MM.1S (cell line): ENCODE results near the gene MFSD2A.

ENCODE experiments used
- DNase-seq: peaks from one replicate; pipeline ENCODE4 v3.0.0-alpha.2; 2015
- H2AFZ ChIP-seq: fragments of 300-600 bp; sonication (generic); 2 replicates; pipeline ENCODE4 v1.6.0; 2016; ENCODE audit warnings: antibody characterized with exemption, low read length
- H3F3A ChIP-seq: fragments of 300-600 bp; sonication (generic); 2 replicates; pipeline ENCODE4 v1.6.1; 2016; ENCODE audit warnings: mild to moderate bottlenecking, antibody characterized with exemption, low read length, moderate library complexity, mixed read lengths; ENCODE audit not compliant: insufficient read depth
- H3K27ac ChIP-seq: fragments of 300-600 bp; sonication (generic); 2 replicates; pipeline ENCODE4 v1.5.1; 2016; ENCODE audit warnings: mild to moderate bottlenecking, low read length
- H3K27me3 ChIP-seq: fragments of 300-600 bp; sonication (generic); replicated peaks from 2 replicates; pipeline ENCODE4 v1.6.0; 2016; ENCODE audit warnings: low read length; ENCODE audit not compliant: insufficient read depth
- H3K36me3 ChIP-seq: fragments of 300-600 bp; sonication (generic); replicated peaks from 2 replicates; pipeline ENCODE4 v1.6.1; 2016; ENCODE audit warnings: mild to moderate bottlenecking, low read length, mixed read lengths; ENCODE audit not compliant: insufficient read depth
- H3K4me1 ChIP-seq: fragments of 300-600 bp; sonication (generic); 2 replicates; pipeline ENCODE4 v1.6.1; 2016; ENCODE audit warnings: low read length, mixed read lengths
- H3K4me2 ChIP-seq: fragments of 300-600 bp; sonication (generic); 2 replicates; pipeline ENCODE4 v1.6.0; 2016; ENCODE audit warnings: low read depth, low read length
- H3K4me3 ChIP-seq: fragments of 300-600 bp; sonication (generic); 2 replicates; pipeline ENCODE4 v1.5.1; 2016; ENCODE audit warnings: low read length, mixed read lengths
- H3K79me2 ChIP-seq: fragments of 300-600 bp; sonication (generic); 2 replicates; pipeline ENCODE4 v1.6.1; 2016; ENCODE audit warnings: mixed run types, low read length, mixed read lengths
- H3K9ac ChIP-seq: fragments of 300-600 bp; sonication (generic); 2 replicates; pipeline ENCODE4 v1.6.1; 2016; ENCODE audit warnings: low read length, mixed read lengths
- H3K9me2 ChIP-seq: fragments of 300-600 bp; sonication (generic); replicated peaks from 2 replicates; pipeline ENCODE4 v1.6.1; 2016; ENCODE audit warnings: mild to moderate bottlenecking, low read length, mixed read lengths; ENCODE audit not compliant: insufficient read depth
- H3K9me3 ChIP-seq: fragments of 300-600 bp; sonication (generic); replicated peaks from 2 replicates; pipeline ENCODE4 v1.6.1; 2016; ENCODE audit warnings: mild to moderate bottlenecking, low read length, mixed read lengths; ENCODE audit not compliant: insufficient read depth
- H4K20me1 ChIP-seq: fragments of 300-600 bp; sonication (generic); 2 replicates; pipeline ENCODE4 v1.6.1; 2016; ENCODE audit warnings: mild to moderate bottlenecking, low read length, moderate library complexity, mixed read lengths; ENCODE audit not compliant: insufficient read depth
- EZH2 ChIP-seq: fragments of 300-600 bp; sonication (generic); optimal IDR thresholded peaks from 2 replicates; pipeline ENCODE3; 2017; ENCODE audit warnings: low read depth, mild to moderate bottlenecking, antibody characterized with exemption, low read length, mixed read lengths
- EZH2phosphoT487 ChIP-seq: fragments of 300-600 bp; sonication (generic); IDR thresholded peaks from 2 replicates; pipeline ENCODE4 v1.6.1; 2018; ENCODE audit warnings: antibody characterized with exemption, low read length
- TF ChIP-seq, protein P1 (sequence below): fragments of 300-600 bp; sonication (generic); IDR thresholded peaks from 2 replicates; pipeline ENCODE4 v1.5.1; 2016; ENCODE audit warnings: antibody characterized with exemption, low read length, mixed read lengths

Gene MFSD2A

DNA sequence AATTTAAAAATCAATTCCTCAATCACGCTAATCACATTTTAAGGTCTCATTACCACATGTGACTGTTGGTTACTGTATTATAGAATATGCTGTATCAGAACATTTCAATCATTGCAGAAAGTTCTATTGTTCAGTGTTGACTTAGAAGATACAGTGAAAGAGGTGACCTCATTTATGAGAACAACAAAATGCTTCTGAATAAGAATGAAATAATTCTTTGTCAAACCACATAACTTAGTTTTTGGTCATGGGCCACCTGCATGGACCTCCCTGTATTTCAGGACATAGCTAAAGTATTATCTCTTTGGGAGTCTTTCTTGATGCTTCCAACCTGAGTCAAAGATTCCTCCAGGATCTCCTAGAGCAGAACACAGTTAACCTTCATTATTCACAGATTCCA, 22.3 kb downstream of the MFSD2A start:
- Histone ChIP-seq H3K27ac (no peak overlapping the region), H3K79me2 (no peaks in the 10 kb centered on the region), H3F3A (no peaks in the 10 kb centered on the region), H4K20me1 (no peaks in the 10 kb centered on the region), H3K9me2 (no peaks in the 10 kb centered on the region), H3K36me3 (no peaks in the 10 kb centered on the region), H3K4me2 (no peak overlapping the region), H2AFZ (no peak overlapping the region), H3K27me3 (no peaks in the 10 kb centered on the region), H3K4me3 (no peak overlapping the region), H3K9me3 (no peaks in the 10 kb centered on the region), H3K4me1 (no peaks in the 10 kb centered on the region), H3K9ac (no peak overlapping the region)
- TF ChIP-seq EZH2 (no peak), EZH2phosphoT487 (no peak)
- TF ChIP-seq, protein P1, sequence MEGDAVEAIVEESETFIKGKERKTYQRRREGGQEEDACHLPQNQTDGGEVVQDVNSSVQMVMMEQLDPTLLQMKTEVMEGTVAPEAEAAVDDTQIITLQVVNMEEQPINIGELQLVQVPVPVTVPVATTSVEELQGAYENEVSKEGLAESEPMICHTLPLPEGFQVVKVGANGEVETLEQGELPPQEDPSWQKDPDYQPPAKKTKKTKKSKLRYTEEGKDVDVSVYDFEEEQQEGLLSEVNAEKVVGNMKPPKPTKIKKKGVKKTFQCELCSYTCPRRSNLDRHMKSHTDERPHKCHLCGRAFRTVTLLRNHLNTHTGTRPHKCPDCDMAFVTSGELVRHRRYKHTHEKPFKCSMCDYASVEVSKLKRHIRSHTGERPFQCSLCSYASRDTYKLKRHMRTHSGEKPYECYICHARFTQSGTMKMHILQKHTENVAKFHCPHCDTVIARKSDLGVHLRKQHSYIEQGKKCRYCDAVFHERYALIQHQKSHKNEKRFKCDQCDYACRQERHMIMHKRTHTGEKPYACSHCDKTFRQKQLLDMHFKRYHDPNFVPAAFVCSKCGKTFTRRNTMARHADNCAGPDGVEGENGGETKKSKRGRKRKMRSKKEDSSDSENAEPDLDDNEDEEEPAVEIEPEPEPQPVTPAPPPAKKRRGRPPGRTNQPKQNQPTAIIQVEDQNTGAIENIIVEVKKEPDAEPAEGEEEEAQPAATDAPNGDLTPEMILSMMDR = no peak
- no peak for DNase-seq

DNA sequence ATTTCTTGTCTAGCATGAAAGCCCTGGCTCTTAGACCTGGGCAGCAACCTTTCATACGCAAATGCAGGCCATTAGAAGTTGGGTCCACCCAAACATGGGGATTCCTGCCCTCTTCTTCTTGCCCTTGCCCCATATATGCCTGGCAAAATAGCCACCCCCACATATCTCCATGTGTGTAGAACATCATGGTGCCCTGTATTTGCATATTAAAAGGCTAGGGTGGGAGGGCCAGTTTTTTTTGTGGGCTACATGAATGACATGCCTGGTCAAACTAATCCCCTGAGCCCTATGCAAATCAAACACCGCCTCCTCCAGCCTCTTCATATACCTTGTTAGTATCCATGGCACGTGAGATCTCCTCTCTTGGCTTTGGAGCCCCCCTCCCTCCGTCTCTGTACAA, 24.7 kb downstream of the MFSD2A start:
- H3F3A ChIP-seq = no peaks in the 10 kb centered on the region
- no peaks in the 10 kb centered on the region for H4K20me1 ChIP-seq
- no peaks in the 10 kb centered on the region for H3K79me2 ChIP-seq
- no peaks in the 10 kb centered on the region for H3K9me2 ChIP-seq
- H3K9ac ChIP-seq = no peak overlapping the region
- TF ChIP-seq EZH2 (no peak), EZH2phosphoT487 (no peak)
- TF ChIP-seq, protein P1 = no peak
- H3K36me3 ChIP-seq = no peaks in the 10 kb centered on the region
- no peak for DNase-seq
- no peak overlapping the region for H3K4me3 ChIP-seq
- no peaks in the 10 kb centered on the region for H3K4me1 ChIP-seq
- no peaks in the 10 kb centered on the region for H3K9me3 ChIP-seq
- H3K4me2 ChIP-seq = no peak overlapping the region
- no peak overlapping the region for H2AFZ ChIP-seq
- no peaks in the 10 kb centered on the region for H3K27me3 ChIP-seq
- no peak overlapping the region for H3K27ac ChIP-seq

DNA sequence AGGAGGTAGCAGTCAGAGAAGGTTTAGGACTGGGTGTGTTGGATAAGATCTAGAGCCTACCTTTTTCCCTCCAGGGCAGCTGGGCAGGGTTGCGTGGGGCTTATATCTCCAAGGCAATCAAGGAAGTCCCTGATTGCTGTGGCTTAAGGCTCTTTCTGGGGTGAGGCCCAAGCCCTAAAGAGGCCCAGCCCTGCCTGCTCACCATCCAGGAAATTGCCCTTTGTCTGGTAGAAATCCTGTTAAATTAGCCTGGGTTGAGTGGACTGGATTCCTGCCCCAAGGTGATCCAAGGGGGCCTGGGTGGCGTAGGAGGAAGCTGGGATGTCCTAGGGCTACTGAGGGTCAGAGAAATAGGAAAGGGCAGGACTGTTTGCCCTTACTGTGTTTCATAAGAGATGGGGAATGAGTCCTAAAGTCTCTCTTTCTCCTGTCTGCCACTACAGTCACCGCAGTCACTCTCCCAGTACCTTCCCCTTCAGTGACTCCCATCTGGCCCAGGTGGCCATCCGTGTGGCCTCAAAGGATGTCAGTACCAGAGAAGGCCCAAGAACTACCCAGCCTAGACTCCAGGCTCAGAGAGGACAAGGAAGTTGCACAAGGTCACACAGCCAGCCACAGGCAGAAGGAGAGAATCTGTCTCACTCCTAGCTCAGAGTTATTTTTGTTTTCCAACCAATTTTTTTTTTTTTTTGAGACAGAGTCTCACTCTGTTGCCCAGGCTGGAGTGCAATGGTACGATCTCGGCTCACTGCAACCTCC, 25.8 kb downstream of the MFSD2A start:
- Histone ChIP-seq H3K9me3 (no peaks in the 10 kb centered on the region), H3K36me3 (no peaks in the 10 kb centered on the region), H3K4me3 (no peak overlapping the region), H3F3A (no peaks in the 10 kb centered on the region), H3K9ac (no peak overlapping the region), H3K4me2 (no peak overlapping the region), H4K20me1 (no peaks in the 10 kb centered on the region), H3K79me2 (no peaks in the 10 kb centered on the region), H2AFZ (no peak overlapping the region), H3K27ac (no peak overlapping the region), H3K4me1 (no peaks in the 10 kb centered on the region), H3K9me2 (no peaks in the 10 kb centered on the region), H3K27me3 (no peaks in the 10 kb centered on the region)
- TF ChIP-seq EZH2phosphoT487 (no peak), EZH2 (no peak)
- TF ChIP-seq, protein P1 = no peak
- DNase-seq = no peak
